Fibroblast of skin of left biceps (primary cell): Measurements from ENCODE around the gene ZFP36L1.
"Not testable (repeated sequence)": the region's sequence is repeated elsewhere in the genome, so short reads cannot be mapped to it uniquely, and the experiment has no call there.

ENCODE experiments used
- DNase-seq, 2 experiments: peaks; one replicate each; pipeline ENCODE4 v3.0.0-alpha.2; 2013; ENCODE audit warnings: low read depth in 2 of 2

The ZFP36L1 gene

GRCh38 chr14:68784226-68784910 lies 8.5 kb downstream of the ZFP36L1 start:
- no peak for DNase-seq

DNA sequence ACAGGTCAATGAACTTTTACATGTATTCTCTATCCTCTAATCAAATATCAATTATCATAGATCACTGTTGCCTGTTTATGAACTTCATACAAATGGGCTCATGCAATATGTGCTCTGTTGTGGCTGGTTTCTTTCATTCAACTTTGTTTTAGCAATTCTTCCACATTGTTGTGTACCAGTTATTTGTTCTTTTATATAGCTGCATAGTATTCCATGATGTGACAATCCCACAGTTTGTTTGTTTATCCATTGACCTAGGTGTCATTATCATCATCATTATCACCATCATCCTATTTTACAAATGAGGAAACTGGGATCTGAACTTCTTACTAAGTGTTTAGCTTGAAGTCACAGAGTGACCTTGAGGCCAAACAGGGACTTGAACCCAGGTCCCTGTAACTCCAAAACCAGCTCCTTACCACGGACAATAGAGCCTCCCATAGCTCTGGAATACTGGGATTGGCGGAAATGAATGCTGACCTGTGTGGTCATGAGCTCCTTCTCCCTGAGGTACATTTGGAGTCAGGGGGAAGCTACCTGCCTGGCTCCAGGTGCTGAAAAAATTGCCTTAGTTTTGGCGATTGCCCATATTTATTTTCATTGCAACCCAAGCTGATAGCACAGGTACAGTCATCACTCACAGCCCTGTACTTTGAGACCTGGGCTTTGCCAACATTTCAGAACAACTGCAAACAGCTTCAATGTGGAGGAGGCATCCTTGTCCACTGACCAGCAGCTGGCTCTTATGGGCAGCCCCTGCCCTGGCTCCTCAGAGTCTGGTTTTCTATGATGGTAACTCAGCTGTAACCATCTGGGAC lies 9.2 kb downstream of the ZFP36L1 start:
- no peak for DNase-seq

- DNase-seq = no peak
Measured at GRCh38 chr14:68782091-68782981, 10.5 kb downstream of the ZFP36L1 start.

- DNase-seq = no peak
Measured at GRCh38 chr14:68781161-68782021, 11.5 kb downstream of the ZFP36L1 start.

GRCh38 chr14:68780358-68781160 lies 12.3 kb downstream of the ZFP36L1 start:
- no peak for DNase-seq

- peak; percentile 77 to 80 for DNase-seq
Measured at GRCh38 chr14:68779761-68780323, 13.0 kb downstream of the ZFP36L1 start.

DNA sequence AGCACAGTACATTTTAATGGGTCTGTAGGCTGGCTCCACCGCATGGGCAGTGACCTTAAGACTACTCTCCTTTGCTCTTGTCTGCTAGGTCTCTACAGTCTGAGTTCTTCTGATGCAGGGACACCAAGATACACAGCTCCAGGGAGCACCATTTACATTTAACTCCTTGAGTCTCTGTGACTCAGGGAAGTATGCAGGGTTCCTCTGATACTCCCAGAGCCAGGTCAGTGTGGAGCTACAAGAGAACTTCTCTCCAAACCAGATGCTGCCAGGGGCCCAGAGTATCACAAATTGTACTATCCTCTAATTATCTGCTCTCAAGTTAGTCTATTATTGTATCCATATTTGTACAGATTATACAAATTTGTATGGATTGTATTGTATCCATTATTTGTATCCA lies 15.2 kb downstream of the ZFP36L1 start:
- DNase-seq = no peak

- no peak for DNase-seq
Measured at GRCh38 chr14:68775614-68776126, 17.2 kb downstream of the ZFP36L1 start.

DNA sequence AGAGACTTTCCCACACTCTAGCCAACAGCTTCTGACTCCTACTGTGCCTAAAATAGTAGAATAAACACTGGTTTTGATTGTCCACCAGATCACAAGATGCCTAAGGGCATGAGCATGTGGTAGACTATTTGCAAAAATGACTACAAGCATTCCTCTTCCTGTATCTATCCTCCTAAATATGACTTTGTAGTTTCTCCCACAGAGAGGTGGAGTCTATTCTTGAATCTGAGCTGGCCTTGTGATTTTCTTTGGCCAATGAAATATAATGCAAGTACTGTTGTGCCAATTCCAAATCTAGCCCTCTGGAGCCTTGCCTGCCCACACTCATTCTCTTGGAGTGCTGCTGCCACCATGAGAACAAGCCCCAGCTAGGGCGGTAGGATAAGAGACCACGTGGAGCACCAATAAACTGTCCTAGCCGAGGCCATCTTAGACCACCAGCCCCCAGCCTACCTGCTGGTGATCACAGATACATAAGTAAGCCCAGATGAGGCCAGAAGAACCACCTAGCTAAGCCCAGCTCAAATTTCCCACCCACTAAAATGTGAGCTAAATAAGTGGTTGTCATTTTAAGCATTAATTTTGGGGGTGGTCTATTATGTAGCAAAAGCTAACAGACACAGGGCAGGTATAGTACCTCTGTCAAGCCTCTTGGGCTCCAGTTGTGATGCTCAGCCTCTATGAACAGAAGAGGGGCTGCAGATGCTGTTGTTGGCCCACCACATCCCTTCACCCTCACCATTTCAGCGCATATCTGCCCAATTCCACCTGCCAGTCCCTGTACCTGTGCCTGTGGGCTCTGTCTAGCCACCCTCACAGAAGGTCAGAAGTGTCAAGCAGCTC lies 17.9 kb downstream of the ZFP36L1 start:
- DNase-seq = no peak

- DNase-seq = no peak
Measured at GRCh38 chr14:68772761-68773381, 20.0 kb downstream of the ZFP36L1 start.

DNA sequence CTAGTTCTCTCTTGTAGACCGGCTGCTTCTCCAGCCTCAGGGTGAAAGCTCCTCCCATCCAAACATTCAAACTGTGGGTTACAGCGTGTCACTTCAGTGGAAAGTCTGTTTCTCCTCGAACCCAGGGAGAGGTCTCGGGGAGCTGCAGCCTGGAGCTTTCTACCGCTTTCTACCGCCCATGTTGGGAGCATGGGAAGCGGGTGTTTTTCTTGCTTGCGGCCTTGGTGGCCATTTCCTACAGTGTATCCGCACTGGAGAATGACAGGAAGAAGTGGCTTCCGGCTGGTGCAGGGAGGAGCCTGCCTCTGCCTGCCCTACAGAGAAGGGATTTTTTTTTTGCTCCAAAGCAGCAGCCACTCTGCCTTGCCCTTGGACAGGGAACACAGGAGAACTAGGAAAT lies 21.2 kb downstream of the ZFP36L1 start:
- DNase-seq = no peak

DNA sequence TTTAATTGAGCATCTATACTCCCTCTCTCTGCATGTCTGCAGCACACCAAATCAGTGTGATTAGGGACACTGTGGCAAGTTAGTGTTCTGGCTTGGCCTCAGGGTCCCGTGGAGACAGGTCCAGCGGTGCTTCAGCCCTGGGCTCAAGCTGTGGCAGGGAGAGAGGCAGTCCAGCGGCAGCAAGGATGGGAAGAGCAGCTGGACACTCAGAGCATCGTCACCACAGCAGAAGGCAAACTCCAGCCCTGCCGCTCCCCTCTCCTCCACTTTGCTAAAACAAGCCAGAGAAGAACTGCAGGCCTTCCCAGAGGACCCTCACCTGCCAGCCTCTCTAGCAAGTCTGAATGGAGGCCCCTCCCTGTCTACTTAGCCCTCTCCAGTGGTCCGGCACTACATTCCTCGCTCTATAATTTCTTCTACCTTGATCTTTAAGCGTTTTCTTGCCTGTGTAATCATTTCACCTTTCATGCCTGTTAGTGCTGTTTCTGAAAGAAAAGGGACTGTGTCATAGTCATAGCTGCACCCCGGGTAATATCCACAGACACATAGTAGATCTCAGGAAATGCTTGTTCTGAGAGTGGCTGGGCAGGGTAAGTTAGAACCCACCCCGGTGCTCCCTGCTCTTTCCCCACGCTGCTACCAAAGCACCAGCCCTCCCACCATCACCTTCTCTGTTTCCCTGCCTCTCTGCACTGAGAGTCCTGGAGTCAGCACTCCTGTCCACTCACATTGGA lies 22.1 kb downstream of the ZFP36L1 start:
- DNase-seq = no peak

DNA sequence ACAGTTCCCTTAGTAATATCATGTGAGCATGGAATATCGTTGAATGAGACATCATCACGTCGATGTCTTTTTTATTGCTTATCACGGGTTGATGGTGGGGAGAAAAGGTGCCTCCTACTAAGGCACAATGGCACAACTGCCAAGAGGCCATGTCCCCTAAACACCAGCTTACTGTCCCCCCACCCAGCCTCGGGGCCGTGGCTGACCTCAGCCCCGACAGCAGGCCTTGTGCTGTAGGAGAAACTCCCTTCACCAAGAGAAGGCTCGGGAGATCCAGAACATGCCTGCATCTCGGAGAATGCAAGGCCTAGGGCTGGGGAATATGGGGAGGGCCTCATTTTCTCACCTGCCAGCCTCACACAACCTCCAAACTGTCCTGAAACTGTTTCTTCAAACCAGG lies 22.8 kb downstream of the ZFP36L1 start:
- no peak for DNase-seq

DNA sequence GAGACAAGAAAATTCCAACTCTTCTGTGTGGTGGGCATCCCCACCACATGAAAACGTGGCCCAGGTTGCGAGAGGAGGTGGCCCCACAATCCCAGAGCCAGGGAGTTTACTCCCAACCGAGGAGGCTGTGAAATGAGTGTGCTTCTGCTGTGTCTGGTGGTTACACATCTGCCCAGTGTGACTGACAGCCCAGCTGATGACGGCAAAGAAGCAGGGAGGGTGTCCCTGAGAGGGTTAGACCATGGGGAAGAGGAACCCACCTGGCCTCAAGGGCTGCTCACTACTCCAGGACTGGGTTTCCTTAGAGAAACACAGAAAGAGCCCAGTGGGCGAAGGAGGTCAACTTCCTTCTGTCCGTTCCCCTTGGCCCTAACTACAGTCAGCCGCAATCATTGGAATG lies 24.6 kb downstream of the ZFP36L1 start:
- no peak for DNase-seq

GRCh38 chr14:68767248-68767645 lies 25.6 kb downstream of the ZFP36L1 start:
- no peak for DNase-seq

DNA sequence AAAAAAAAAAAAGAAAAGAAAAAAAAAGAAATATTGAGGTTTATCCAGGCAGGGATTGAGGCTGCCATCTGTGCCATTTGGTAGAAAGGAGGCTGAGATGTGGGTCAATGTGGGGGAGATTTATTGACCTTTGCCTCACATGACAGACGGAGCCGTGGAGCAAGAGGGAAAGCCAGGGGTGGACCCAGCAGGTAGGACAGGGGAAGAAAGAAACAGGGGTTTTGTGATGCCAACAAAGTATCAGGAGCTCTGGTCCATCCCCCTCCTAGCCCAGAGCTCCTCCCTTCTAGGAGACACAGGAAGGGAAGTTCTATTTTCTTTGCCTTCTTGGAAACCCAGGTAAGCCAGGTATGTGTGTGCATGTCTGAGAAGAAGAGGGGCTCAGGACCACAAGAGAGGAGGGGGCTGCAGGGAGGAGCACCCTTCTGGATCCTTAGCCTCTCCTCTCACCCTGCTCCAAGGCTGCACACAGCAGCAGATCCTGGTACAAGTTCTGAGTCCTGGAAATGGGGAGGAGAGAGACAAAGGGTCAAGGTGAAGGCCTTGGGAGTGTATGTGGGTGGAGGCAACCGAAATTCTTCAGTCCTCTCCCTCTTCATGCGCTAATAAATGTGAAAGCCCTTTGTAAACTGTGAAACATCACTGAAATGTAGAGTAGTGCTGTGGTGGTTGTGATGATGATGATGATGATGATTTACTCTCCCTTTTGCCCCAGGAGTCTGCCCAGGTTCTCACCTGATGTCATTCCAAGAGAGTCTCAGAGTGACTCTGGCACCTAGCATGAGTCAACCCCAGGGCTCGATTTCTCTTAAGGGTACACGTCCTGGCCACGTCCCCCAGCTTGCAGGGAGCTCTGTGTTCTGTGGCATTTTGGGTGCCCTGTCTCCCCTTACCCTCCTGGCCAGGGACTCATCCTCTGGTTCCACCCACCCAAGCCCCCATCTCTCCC lies 26.3 kb downstream of the ZFP36L1 start:
- DNase-seq = no peak

GRCh38 chr14:68763843-68764242 lies 29.0 kb downstream of the ZFP36L1 start:
- not testable (repeated sequence) for DNase-seq
